ENCODE measurements around the gene USPL1. TPM values are rescaled to one million over a fixed set of nuclear protein-coding genes. Genes with fewer than 3 reads are reported as not detected.

The USPL1 gene
- total and polyA plus RNA-seq, 2 of the 13 experiments (the other 11 are each of a cell fraction or from before 2014, with no cell fraction given), result 13.7 to 15.9 TPM

- TF ChIP-seq PAXIP1 (CRISPR knock-in tag; conservative IDR thresholded peaks at IDR 0.05), result peak; percentile 84
- TF ChIP-seq ZFY (CRISPR knock-in tag; IDR thresholded peaks at IDR 0.05), result peak; percentile 74
- no peak for TF ChIP-seq GTF3A (CRISPR knock-in tag; conservative IDR thresholded peaks at IDR 0.05)
- peak; percentile 44; the same call in 1 of the 2 replicates for TF ChIP-seq ZNF331 (CRISPR knock-in tag; IDR thresholded peaks at IDR 0.05)
- no peak for TF ChIP-seq RFXANK (CRISPR knock-in tag; IDR thresholded peaks at IDR 0.05)
- TF ChIP-seq CSRNP2 (CRISPR knock-in tag; conservative IDR thresholded peaks at IDR 0.05; ENCODE audit: low read depth), result no peak
- peak; percentile 52; the same call in 1 of the 2 replicates for TF ChIP-seq MIXL1 (CRISPR knock-in tag; IDR thresholded peaks at IDR 0.05)
- TF ChIP-seq HOMEZ (CRISPR knock-in tag; IDR thresholded peaks at IDR 0.05; ENCODE audit: low read depth), result peak; percentile 88; the same call in 1 of the 2 replicates
- no peak for TF ChIP-seq ZBTB43 (CRISPR knock-in tag; conservative IDR thresholded peaks at IDR 0.05)
- TF ChIP-seq MED1 (CRISPR knock-in tag; IDR thresholded peaks at IDR 0.05), result no peak
- TF ChIP-seq POLR2G (IDR thresholded peaks at IDR 0.05; ENCODE audit: low read depth, low read length), result peak; percentile 63; the same call in 1 of the 2 replicates
- TF ChIP-seq SCMH1 (CRISPR knock-in tag; IDR thresholded peaks at IDR 0.05; ENCODE audit: borderline replicate concordance), result no peak
- TF ChIP-seq FOXM1 (CRISPR knock-in tag; IDR thresholded peaks at IDR 0.05), result peak; percentile 95
- TF ChIP-seq SAP130 (CRISPR knock-in tag; IDR thresholded peaks at IDR 0.05; ENCODE audit: low read depth), result peak; percentile 39; the same call in 1 of the 2 replicates
- TF ChIP-seq AHR (CRISPR knock-in tag; IDR thresholded peaks at IDR 0.05), result no peak
- peak; percentile 42; the same call in 1 of the 2 replicates for TF ChIP-seq CREM (IDR thresholded peaks at IDR 0.05)
- TF ChIP-seq CREM (CRISPR knock-in tag; IDR thresholded peaks at IDR 0.05), result no peak
- TF ChIP-seq EHMT2 (IDR thresholded peaks at IDR 0.05; ENCODE audit: borderline replicate concordance, low read depth, low read length), result peak; percentile 26; the same call in 1 of the 2 replicates
- no peak for TF ChIP-seq WIZ (CRISPR knock-in tag; IDR thresholded peaks at IDR 0.05)
- no peak for TF ChIP-seq ZKSCAN8 (CRISPR knock-in tag; IDR thresholded peaks at IDR 0.05; ENCODE audit: borderline replicate concordance)
- peak; percentile 40; the same call in 1 of the 2 replicates for TF ChIP-seq ZNF644 (CRISPR knock-in tag; IDR thresholded peaks at IDR 0.05; ENCODE audit: low read depth)
- no peak for TF ChIP-seq ZNF678 (CRISPR knock-in tag; IDR thresholded peaks at IDR 0.05)
- no peak for TF ChIP-seq ZNF282 (IDR thresholded peaks at IDR 0.05; ENCODE audit: partially characterized antibody)
Observed at GRCh38 chr13:30668312-30668711, 50.6 kb downstream of the USPL1 start (continued).
